HT-29 (cell line): ENCODE data around the gene PHF2. TPM values are rescaled to one million over a fixed set of nuclear protein-coding genes. Genes with fewer than 3 reads are reported as not detected.

Experiments used
- DNase-seq: peaks from one replicate; pipeline ENCODE4 v3.0.0-alpha.2; 2015; ENCODE audit warnings: low spot score
- total RNA-seq: library from RNA; depleted of rRNA; stranded (reverse); fragments of >200 nt; shearing (Covaris generic); gene quantifications from 2 replicates; pipeline ENCODE4 v1.2.3, GENCODE V29; 2014; rRNA removed

Gene PHF2
- 13.3 and 14.2 TPM in 2 replicates for total RNA-seq

DNA sequence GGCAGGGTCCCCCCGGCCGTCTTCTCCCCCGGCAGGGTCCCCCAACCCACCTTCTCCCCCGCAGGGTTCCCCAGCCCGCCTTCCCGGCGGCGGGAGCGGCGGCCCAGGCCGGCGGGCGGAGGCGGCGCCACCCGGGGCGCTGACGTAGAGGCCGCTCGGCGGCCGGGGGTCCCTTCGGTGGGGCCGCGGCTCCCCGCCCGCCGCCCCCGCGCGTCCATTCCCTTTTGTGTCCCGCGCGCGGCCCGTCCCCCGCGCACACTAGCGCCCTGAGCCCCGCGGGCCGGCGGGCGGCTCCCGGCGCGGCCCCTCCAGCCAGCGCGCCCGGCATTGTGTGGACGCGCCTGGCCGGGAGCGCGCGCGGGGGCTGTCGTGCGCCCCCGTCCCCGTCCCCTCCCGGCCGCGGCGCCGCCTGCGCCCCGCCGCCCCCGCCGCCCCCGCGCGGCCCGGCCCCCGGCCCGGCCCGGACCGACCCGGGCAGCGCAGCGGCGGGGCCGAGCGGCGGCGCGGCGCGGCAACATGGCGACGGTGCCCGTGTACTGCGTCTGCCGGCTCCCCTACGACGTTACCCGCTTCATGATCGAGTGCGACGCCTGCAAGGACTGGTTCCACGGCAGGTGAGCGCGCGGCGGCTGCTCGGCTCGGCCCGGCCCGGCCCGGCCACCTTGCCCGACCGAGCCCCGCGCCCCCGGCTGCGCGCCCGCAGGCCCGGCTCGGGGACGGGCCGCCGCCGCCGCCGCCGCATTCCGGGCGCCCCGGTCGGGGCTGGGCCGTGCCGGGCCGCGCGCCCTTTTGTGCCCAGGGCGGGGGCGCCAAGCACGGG is at the start of gene PHF2:
TSS of gene PHF2 (plus strand) at position 327 of the 820 bp plus-strand sequence. CDS start at position 517, 190 bp downstream.
- peak; percentile 9 for DNase-seq

DNA sequence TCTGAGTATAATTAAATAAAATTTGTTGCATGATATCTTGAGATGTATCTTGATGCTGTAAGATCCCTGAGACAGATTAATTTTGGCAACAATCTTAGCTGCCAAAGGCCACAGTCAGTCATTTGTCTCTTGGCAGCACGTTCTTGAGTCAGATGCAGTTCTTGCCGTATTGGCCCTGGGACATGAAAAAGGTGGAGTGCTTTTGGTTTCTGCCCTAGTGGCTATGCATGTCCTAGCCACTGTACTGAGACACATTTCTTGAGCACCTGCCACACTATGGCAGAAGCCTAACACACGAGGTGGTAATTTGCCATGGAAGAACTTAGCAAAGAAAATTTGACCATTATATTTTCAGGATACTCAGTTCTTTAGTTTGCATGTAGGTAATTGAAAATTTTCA is 45.0 kb upstream of the PHF2 start:
- DNase-seq, result peak; percentile 15

DNA sequence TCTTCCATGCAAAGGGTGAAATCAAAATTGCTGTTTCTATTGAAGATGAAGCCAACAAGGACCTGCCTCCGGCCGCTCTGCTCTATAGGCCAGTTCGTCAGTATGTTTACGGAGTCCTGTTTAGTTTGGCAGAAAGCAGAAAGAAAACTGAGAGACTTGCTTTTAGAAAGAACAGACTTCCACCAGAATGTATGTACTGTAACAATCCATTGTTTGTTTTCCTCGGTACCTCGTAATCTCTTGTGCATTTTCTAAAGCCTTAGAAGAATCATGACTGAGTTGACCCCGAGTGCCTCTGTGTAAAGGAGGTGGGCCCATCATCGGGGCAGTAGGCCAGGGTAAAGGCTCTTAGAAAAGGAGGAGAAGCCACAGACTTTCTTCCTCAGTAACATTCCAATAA is 44.2 kb upstream of the PHF2 start:
- no peak for DNase-seq

GRCh38 chr9:93533863-93534262 is 42.5 kb upstream of the PHF2 start:
- DNase-seq, result no peak

- DNase-seq, result no peak
Measured at GRCh38 chr9:93536167-93536566, 40.2 kb upstream of the PHF2 start.

DNA sequence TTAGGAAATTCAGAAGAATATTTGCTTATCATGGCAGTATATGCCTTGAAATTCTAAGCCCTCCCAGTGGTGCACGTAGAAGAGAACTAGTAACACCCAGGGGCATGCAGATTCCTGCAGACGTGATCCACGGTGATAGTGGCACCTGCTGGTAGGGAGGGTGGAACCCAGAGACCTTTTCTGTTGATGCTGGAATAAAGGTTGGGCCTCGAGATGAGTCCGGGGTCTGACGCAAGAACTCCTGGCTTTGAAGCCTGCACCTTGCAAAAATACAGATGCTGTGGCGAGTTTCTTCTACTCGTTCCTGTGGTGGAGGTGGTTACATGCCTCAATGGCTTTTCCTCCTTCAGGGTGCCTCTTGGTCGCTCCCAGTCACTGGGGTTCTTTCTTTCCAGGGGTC is 39.5 kb upstream of the PHF2 start:
- DNase-seq, result no peak

- DNase-seq, result no peak
Measured at GRCh38 chr9:93540305-93540704, 36.1 kb upstream of the PHF2 start.

DNA sequence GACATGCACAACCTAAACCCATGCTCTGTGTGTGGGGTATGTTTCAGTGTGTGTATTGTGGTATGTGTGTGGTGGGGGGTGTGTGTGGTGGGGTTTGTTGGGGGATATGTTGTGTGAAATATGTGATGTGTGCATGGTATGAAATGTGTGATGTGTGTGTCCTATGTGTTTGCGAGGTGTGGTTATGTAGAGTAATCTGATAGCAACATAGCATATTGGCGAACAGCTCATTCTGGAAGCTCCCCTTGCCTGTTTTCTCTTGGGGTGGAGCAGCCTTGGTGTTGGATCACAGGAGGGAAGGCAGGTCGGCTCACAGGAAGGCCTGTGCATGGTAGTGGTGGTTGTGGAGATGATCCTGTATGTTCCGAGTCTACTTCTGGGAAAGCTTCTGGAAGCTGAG is 35.4 kb upstream of the PHF2 start:
- no peak for DNase-seq

GRCh38 chr9:93541581-93542349 is 34.6 kb upstream of the PHF2 start:
- no peak for DNase-seq

GRCh38 chr9:93543117-93543516 is 33.3 kb upstream of the PHF2 start:
- DNase-seq, result no peak

GRCh38 chr9:93546356-93546755 is 30.0 kb upstream of the PHF2 start:
- no peak for DNase-seq

- DNase-seq, result no peak
Measured at GRCh38 chr9:93549611-93550010, 26.8 kb upstream of the PHF2 start.

DNA sequence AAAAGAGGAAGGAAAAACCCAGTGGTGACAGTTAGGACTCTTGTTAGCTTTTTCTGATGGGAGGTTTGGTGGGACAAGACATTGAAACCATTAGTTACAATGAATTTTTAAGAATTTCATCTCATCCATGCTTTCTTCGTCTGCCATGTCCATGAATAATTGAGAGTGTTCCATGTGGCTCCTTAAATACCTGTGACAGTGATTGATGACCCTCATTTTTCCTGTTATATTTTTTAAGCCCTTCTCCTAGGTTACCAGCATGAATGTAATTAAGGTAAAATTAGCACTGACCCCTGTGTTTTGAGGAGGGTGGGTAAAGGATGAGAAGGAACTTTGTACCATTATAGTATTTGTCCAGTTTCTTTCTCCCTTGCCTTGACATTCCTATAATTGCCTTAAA is 23.5 kb upstream of the PHF2 start:
- DNase-seq, result no peak

- DNase-seq, result no peak
Measured at GRCh38 chr9:93555370-93555769, 21.0 kb upstream of the PHF2 start.

DNA sequence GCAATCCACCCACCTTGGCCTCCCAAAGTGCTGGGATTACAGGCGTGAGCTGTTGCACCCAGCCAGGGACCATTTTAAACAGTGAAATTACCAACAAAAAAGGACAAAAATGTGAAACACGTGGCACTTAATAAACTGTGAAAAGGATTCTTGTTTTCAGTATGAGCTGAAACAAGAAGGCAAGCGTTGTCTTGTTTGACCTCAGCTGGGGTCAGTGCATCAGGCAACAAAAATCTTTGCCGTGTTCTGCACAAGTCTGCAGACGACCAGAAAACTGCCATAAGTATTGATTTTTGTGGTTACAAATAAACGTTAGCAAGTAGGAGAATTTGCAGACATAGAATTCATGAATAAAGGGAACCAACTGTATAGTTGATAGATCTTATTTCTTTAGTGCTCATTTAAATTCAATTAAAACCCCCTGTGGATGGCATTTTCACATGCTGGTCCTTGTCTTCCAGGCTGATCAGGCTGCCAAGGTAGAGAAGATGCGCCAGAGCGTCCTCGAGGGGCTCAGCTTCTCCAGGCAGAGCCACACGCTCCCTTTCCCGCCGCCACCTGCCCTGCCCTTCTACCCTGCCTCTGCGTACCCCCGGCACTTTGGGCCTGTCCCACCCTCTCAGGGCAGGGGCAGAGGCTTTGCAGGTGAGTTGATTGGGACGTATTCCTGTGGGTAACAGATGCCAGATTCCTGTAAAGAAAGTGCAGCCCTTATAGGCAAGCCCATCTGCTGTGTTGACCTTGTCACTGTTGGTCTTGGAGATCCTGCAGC is 18.8 kb upstream of the PHF2 start:
- DNase-seq, result no peak

DNA sequence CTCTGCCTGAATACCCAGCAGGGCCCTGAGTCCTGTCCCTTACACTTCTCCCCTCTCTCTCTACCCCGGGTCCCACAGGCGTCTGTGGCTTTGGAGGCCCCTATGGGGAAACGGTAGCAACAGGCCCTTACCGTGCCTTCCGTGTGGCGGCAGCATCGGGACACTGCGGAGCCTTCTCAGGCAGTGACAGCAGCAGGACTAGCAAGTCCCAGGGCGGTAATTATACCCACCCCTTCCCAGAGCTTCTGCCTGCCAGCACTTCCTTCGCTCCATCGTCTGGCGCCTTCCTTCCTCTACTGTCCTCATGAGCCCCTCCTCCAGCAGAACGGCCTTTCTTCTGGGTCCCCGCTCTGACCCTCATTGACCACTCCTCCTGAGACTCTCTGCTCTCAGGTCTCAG is 17.9 kb upstream of the PHF2 start:
- no peak for DNase-seq

GRCh38 chr9:93560991-93561390 is 15.4 kb upstream of the PHF2 start:
- no peak for DNase-seq

DNA sequence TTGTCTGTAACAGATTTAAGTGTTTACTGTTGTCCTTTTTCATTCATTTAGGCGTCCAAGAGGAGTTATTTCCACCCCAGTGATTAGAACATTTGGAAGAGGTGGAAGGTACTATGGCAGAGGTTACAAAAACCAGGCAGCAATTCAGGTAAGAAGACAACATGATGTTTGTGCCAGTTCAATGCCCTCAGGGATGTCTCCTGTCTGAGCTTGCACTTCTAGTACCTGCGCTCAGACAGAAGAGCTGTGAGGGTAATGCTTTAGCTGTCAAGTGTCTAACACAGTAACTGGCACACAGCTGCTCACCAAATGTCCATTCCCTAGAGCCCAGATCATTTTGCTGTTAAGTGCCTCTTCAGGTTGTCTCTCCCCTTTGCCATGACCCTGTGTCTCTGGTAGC is 14.2 kb upstream of the PHF2 start:
- no peak for DNase-seq

GRCh38 chr9:93565089-93565488 is 11.3 kb upstream of the PHF2 start:
- DNase-seq, result no peak

DNA sequence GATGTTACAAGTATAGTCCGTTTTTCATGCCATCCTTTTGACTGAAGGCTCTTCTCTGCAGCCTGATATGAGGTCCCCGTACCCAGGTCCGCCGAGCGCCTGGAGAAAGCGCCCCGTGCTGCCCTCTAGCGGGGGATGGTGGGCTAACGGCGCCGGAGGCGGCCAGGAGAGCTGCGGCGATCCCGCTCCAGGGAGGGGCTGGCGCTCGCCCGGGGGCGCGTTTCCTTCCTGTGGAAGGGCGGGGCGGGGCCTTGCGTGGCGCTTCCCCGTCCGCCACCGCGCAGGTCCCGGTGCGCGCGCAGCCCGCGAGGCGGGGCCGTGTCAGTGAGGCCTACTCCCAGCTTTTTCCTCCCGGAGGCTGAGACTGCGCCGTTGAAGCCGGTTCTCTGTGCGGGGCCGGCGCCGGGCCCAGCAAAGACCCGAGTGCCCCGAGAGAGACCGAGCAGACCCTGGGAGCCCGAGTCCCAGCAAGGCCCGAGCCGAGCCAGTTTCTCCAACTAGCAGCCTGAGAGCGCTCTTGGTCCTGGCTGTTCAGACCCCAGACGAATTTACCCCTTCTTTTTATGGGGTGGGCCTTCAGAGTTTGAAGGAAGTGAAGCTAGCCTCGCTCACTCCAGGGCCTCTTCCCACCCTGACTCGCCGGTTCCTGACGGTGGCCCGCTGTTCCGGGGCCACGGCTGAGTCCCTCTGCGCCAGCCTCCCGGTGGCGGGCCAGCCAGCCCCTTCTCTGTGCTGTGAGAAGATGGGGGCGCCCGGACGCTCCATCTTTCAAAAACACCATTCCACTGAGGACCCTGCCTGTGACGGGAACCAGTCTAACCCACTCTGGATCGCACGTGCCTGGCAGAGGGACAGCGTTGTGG is 9.7 kb upstream of the PHF2 start:
- peak; percentile 96 for DNase-seq

GRCh38 chr9:93567271-93567959 is 9.0 kb upstream of the PHF2 start:
- DNase-seq, result no peak
